Hepatocyte (in vitro differentiated cells): ENCODE data around the gene RASAL1. TPM values are rescaled to one million over a fixed set of nuclear protein-coding genes. Genes with fewer than 3 reads are reported as not detected.
"Not testable (repeated sequence)": the region's sequence is repeated elsewhere in the genome, so short reads cannot be mapped to it uniquely, and the experiment has no call there.

ENCODE experiments used
- DNase-seq: peaks from one replicate; pipeline ENCODE4 v3.0.0-alpha.2; 2016; ENCODE audit warnings: low spot score
- H2AFZ ChIP-seq: fragments of 200-600 bp; sonication (generic); 2 replicates; pipeline ENCODE4 v1.6.0; 2016; ENCODE audit warnings: antibody characterized with exemption, mild to moderate bottlenecking
- H3K27ac ChIP-seq: fragments of 200-600 bp; sonication (generic); 2 replicates; pipeline ENCODE4 v1.5.1; 2016; ENCODE audit warnings: mild to moderate bottlenecking
- H3K27me3 ChIP-seq: fragments of 200-600 bp; sonication (generic); 2 replicates; pipeline ENCODE4 v1.6.1; 2016
- H3K36me3 ChIP-seq: fragments of 200-600 bp; sonication (generic); replicated peaks from 2 replicates; pipeline ENCODE4 v1.5.1; 2016; ENCODE audit warnings: low read depth; ENCODE audit not compliant: insufficient read depth
- H3K4me1 ChIP-seq: fragments of 200-600 bp; sonication (generic); 2 replicates; pipeline ENCODE4 v1.5.1; 2016; ENCODE audit warnings: mild to moderate bottlenecking, moderate library complexity; ENCODE audit not compliant: insufficient read depth
- H3K4me2 ChIP-seq: fragments of 200-600 bp; sonication (generic); 2 replicates; pipeline ENCODE4 v1.6.0; 2016
- H3K4me3 ChIP-seq: fragments of 200-600 bp; sonication (generic); 2 replicates; pipeline ENCODE4 v1.5.1; 2016; ENCODE audit warnings: mild to moderate bottlenecking
- H3K79me2 ChIP-seq: fragments of 200-600 bp; sonication (generic); 2 replicates; pipeline ENCODE4 v1.6.0; 2017; ENCODE audit warnings: mild to moderate bottlenecking
- H3K9me2 ChIP-seq: fragments of 200-600 bp; sonication (generic); replicated peaks from 2 replicates; pipeline ENCODE4 v1.6.0; 2017; ENCODE audit warnings: mild to moderate bottlenecking; ENCODE audit not compliant: insufficient read depth
- H3K9me3 ChIP-seq: fragments of 200-600 bp; sonication (generic); 2 replicates; pipeline ENCODE4 v1.5.1; 2016; ENCODE audit warnings: low read depth, mild to moderate bottlenecking
- H4K20me1 ChIP-seq: fragments of 200-600 bp; sonication (generic); 2 replicates; pipeline ENCODE4 v1.6.0; 2016; ENCODE audit warnings: mild to moderate bottlenecking; ENCODE audit not compliant: insufficient read depth, poor library complexity, severe bottlenecking
- CTCF ChIP-seq: fragments of 200-600 bp; sonication (generic); IDR thresholded peaks from 2 replicates; pipeline ENCODE4 v1.5.1; 2016; ENCODE audit warnings: antibody characterized with exemption, mild to moderate bottlenecking; ENCODE audit not compliant: poor library complexity
- EZH2 ChIP-seq: fragments of 200-600 bp; sonication (generic); IDR thresholded peaks from 2 replicates; pipeline ENCODE4 v1.6.1; 2016; ENCODE audit warnings: antibody characterized with exemption, mild to moderate bottlenecking, borderline replicate concordance
- EZH2phosphoT487 ChIP-seq: fragments of 200-600 bp; sonication (generic); IDR thresholded peaks from one replicate; pipeline ENCODE4 v1.6.1; 2018; ENCODE audit warnings: antibody characterized with exemption, mild to moderate bottlenecking, low read depth, moderate library complexity; ENCODE audit not compliant: unreplicated experiment, severe bottlenecking
- WGBS: methylation state at CpG from one replicate; pipeline ENCODE4 v1.1.6; 2016; ENCODE audit warnings: low lambda C conversion rate; ENCODE audit errors: missing lambda C conversion rate; 5-methylcytosine and 5-hydroxymethylcytosine counted together
- polyA plus RNA-seq: library from polyadenylated mRNA; unstranded; fragments of >200 nt; fragmentation: Nextera tagmentation; extraction: Ambion mirVana; gene quantifications from 2 replicates; pipeline ENCODE4 v1.2.1, GENCODE V29; 2016
- total RNA-seq: library from RNA; depleted of rRNA; stranded (reverse); fragments of >200 nt; gene quantifications from 2 replicates; pipeline ENCODE4 v1.2.3, GENCODE V29; 2014

RASAL1 gene
- total and polyA plus RNA-seq, 2 experiments from 2014 or later, result 0.74 TPM; not detected in 1

DNA sequence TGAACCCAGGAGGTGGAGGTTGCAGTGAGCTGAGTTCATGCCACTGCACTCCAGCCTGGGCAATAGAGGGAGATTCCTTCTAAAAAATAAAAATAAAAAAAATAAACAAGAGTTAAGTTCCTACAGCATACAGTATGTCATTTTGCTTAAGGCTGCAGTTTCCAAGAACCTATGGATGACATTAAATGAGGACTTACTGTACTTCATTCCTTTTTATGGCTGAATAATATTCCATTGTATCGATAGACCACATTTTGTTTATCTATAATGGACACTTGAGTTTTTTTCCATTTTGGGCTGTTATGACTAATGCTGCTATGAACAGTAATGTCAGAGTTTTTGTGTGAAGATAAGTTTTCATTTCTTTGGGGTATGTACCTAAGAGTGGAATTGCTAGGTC, 17.4 kb downstream of the RASAL1 start:
- H3K4me1 ChIP-seq, result no peaks in the 10 kb centered on the region
- no peak for DNase-seq
- H2AFZ ChIP-seq, result no peak overlapping the region
- H3K9me3 ChIP-seq, result peaks cover 5% of the 10 kb centered on the region
- H3K27ac ChIP-seq, result no peak overlapping the region
- no peaks in the 10 kb centered on the region for H3K27me3 ChIP-seq
- H4K20me1 ChIP-seq, result no peaks in the 10 kb centered on the region
- no peak overlapping the region for H3K4me2 ChIP-seq
- H3K9me2 ChIP-seq, result no peaks in the 10 kb centered on the region
- WGBS, result 97% methylated on average over 1 of the region's 1 CpG
- TF ChIP-seq EZH2, result no peak
- no peak for TF ChIP-seq EZH2phosphoT487
- no peaks in the 10 kb centered on the region for H3K79me2 ChIP-seq
- H3K36me3 ChIP-seq, result no peaks in the 10 kb centered on the region
- H3K4me3 ChIP-seq, result no peak overlapping the region

GRCh38 chr12:113117684-113118083, 17.9 kb downstream of the RASAL1 start:
- not testable (repeated sequence) for H3K79me2 ChIP-seq, H3K27me3 ChIP-seq, H3K4me3 ChIP-seq, H3K4me1 ChIP-seq, H3K9me3 ChIP-seq, DNase-seq, H2AFZ ChIP-seq, H4K20me1 ChIP-seq, H3K4me2 ChIP-seq, H3K36me3 ChIP-seq, H3K9me2 ChIP-seq, H3K27ac ChIP-seq
- WGBS, result 75% methylated on average over 8 of the region's 8 CpGs

GRCh38 chr12:113116875-113117274, 18.7 kb downstream of the RASAL1 start:
- 67% methylated on average over 6 of the region's 6 CpGs for WGBS
- Histone ChIP-seq H3K4me1 (no peaks in the 10 kb centered on the region), H3K4me2 (no peak overlapping the region), H3K27ac (no peak overlapping the region), H3K36me3 (no peaks in the 10 kb centered on the region), H3K27me3 (no peaks in the 10 kb centered on the region), H3K79me2 (no peaks in the 10 kb centered on the region), H3K9me2 (no peaks in the 10 kb centered on the region), H2AFZ (no peak overlapping the region), H3K9me3 (no peaks in the 10 kb centered on the region), H3K4me3 (no peak overlapping the region), H4K20me1 (no peaks in the 10 kb centered on the region)
- TF ChIP-seq CTCF (no peak), EZH2 (no peak), EZH2phosphoT487 (no peak)
- DNase-seq, result no peak

- H3K27me3 ChIP-seq, result no peaks in the 10 kb centered on the region
- no peaks in the 10 kb centered on the region for H4K20me1 ChIP-seq
- no peaks in the 10 kb centered on the region for H3K4me1 ChIP-seq
- WGBS, result 90% methylated on average over 22 of the region's 22 CpGs
- H2AFZ ChIP-seq, result no peak overlapping the region
- DNase-seq, result no peak
- no peak overlapping the region for H3K27ac ChIP-seq
- no peaks in the 10 kb centered on the region for H3K9me2 ChIP-seq
- no peak for TF ChIP-seq CTCF
- TF ChIP-seq EZH2phosphoT487, result no peak
- TF ChIP-seq EZH2, result no peak
- no peaks in the 10 kb centered on the region for H3K79me2 ChIP-seq
- H3K9me3 ChIP-seq, result no peaks in the 10 kb centered on the region
- H3K4me3 ChIP-seq, result no peak overlapping the region
- no peaks in the 10 kb centered on the region for H3K36me3 ChIP-seq
- no peak overlapping the region for H3K4me2 ChIP-seq
Observed at GRCh38 chr12:113115455-113116126, 20.0 kb downstream of the RASAL1 start.
